K562 (cell line): ENCODE data around the gene OLFML2A. TPM values are rescaled to one million over a fixed set of nuclear protein-coding genes. Genes with fewer than 3 reads are reported as not detected.

Source experiments
- CBFA2T3 ChIP-seq: fragments of 450-650 bp; IDR thresholded peaks from 2 replicates; pipeline ENCODE4 v1.6.1; 2017
- CBX2 ChIP-seq: fragments of 200-600 bp; sonication (generic); IDR thresholded peaks from one replicate; pipeline ENCODE4 v1.6.1; 2012; ENCODE audit warnings: mild to moderate bottlenecking, low read length, inconsistent platforms; ENCODE audit not compliant: insufficient read depth, poor library complexity, severe bottlenecking
- DPF2 ChIP-seq: fragments of 450-650 bp; IDR thresholded peaks from 2 replicates; pipeline ENCODE4 v1.6.1; 2016
- HDAC1 ChIP-seq, 2 experiments: fragments of 450-650 bp; IDR thresholded peaks; 2 replicates each; pipeline ENCODE4 v1.6.1; 2016 to 2017; ENCODE audit warnings: inconsistent platforms in 1 of 2, mild to moderate bottlenecking in 1 of 2, moderate library complexity in 1 of 2
- MCM7 ChIP-seq, 2 experiments: fragments of 450-650 bp; IDR thresholded peaks; 2 replicates each; pipeline ENCODE4 v1.6.1; 2016 to 2018
- POLR2AphosphoS2 ChIP-seq: IDR thresholded peaks from 2 replicates; pipeline ENCODE4 v1.6.1; 2012; ENCODE audit warnings: low read length, improper control_type of control experiment
- RAD21 ChIP-seq, 2 experiments: fragments of 250-450 bp in 1 of 2; fragments of 450-650 bp in 1 of 2; sonication (Bioruptor Pico) in 1 of 2; formaldehyde crosslinking in 1 of 2; IDR thresholded peaks in 1 of 2; conservative IDR thresholded peaks in 1 of 2; 2 replicates each; pipeline versions ENCODE4 v1.4.0 to v1.8.0; 2020 to 2022; ENCODE audit warnings: mild to moderate bottlenecking in 2 of 2, moderate library complexity in 1 of 2
- TEAD4 ChIP-seq, 2 experiments: sonication (generic) in 1 of 2; formaldehyde crosslinking in 1 of 2; IDR thresholded peaks; 2 replicates each; pipeline versions ENCODE4 v1.6.1 to v1.8.0; 2012 to 2022; ENCODE audit warnings: borderline replicate concordance in 1 of 2, inconsistent platforms in 1 of 2, low read length in 1 of 2, mild to moderate bottlenecking in 1 of 2, missing genetic modification reagents in 1 of 2
- ZNF140 ChIP-seq: fragments of 250-450 bp; sonication (Bioruptor Pico); IDR thresholded peaks from 2 replicates; pipeline ENCODE4 v1.8.0; 2021; ENCODE audit warnings: moderate library complexity, mild to moderate bottlenecking, inconsistent platforms
- ZNF253 ChIP-seq: fragments of 250-450 bp; sonication (Bioruptor Pico); conservative IDR thresholded peaks from 2 replicates; pipeline ENCODE4 v1.6.1; 2021; ENCODE audit warnings: mild to moderate bottlenecking
- ZNF354B ChIP-seq: fragments of 250-450 bp; sonication (Bioruptor Pico); IDR thresholded peaks from 2 replicates; pipeline ENCODE4 v1.4.0; 2020
- polyA plus RNA-seq, 8 experiments: library from polyadenylated mRNA; depleted of rRNA in 4 of 8; stranded (reverse) in 5 of 8; unstranded in 3 of 8; fragments of >200 nt; fragmentation: Nextera tagmentation in 2 of 8; fragmentation: Illumina TruSeq in 1 of 8; extraction: Ambion mirVana in 2 of 8; extraction: Trizol in 1 of 8; gene quantifications; 2 replicates each; pipeline versions ENCODE4 v1.2.1 to v1.2.3, GENCODE V29; 2011 to 2014; ENCODE audit warnings: inconsistent platforms in 1 of 8, missing spikeins in 1 of 8
- total RNA-seq, 7 experiments: library from RNA; depleted of rRNA in 6 of 7; stranded (reverse); fragments of >200 nt in 6 of 7; fragmentation: Illumina TruSeq in 2 of 7; extraction: Trizol in 2 of 7; gene quantifications; 2 replicates each; pipeline versions ENCODE4 v1.2.1 to v1.2.3, GENCODE V29; 2011 to 2021; ENCODE audit warnings: low replicate concordance in 1 of 7
- TF ChIP-seq, protein P1 (sequence below): sonication (generic); formaldehyde crosslinking; IDR thresholded peaks from 2 replicates; pipeline ENCODE4 v1.9.0; 2022; ENCODE audit warnings: mild to moderate bottlenecking, missing genetic modification reagents
- TF ChIP-seq, protein P2 (sequence below): sonication (generic); formaldehyde crosslinking; IDR thresholded peaks from 2 replicates; pipeline ENCODE4 v1.8.0; 2023; ENCODE audit warnings: mild to moderate bottlenecking, missing genetic modification reagents

Gene OLFML2A
- total and polyA plus RNA-seq, 9 of the 15 experiments (the other 6 are each of a cell fraction or from before 2014, with no cell fraction given): 0.16 TPM; not detected in 8

GRCh38 chr9:124764774-124765438 lies 12.0 kb upstream of the OLFML2A start (continued):
- TF ChIP-seq ZNF253 (CRISPR knock-in tag) (no peak), RAD21 (CRISPR knock-in tag; conservative IDR thresholded peaks at IDR 0.05 in 1 of 2, IDR thresholded peaks at IDR 0.05 in 1 of 2) (peak; percentile 41 to 70), MCM7 (IDR thresholded peaks at IDR 0.05) (no peak), CBX2 (no peak), ZNF140 (CRISPR knock-in tag) (no peak), TEAD4 (IDR thresholded peaks at IDR 0.05; ENCODE audit: low read length) (peak; percentile 15; the same call in 1 of the 2 replicates), TEAD4 (CRISPR knock-in tag; IDR thresholded peaks at IDR 0.05; ENCODE audit: borderline replicate concordance) (no peak), HDAC1 (IDR thresholded peaks at IDR 0.05) (0 out of 4 replicates have a peak, but pooled peaks of 1 of the 2 experiments have one; percentile 15), ZNF354B (CRISPR knock-in tag) (no peak), POLR2AphosphoS2 (no peak), CBFA2T3 (peak; percentile 29; the same call in 1 of the 2 replicates), DPF2 (0 out of 2 replicates have a peak, but pooled peaks have one; percentile 16)
- TF ChIP-seq, protein P1, sequence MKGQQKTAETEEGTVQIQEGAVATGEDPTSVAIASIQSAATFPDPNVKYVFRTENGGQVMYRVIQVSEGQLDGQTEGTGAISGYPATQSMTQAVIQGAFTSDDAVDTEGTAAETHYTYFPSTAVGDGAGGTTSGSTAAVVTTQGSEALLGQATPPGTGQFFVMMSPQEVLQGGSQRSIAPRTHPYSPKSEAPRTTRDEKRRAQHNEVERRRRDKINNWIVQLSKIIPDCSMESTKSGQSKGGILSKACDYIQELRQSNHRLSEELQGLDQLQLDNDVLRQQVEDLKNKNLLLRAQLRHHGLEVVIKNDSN (CRISPR knock-in tag): no peak
- TF ChIP-seq, protein P2, sequence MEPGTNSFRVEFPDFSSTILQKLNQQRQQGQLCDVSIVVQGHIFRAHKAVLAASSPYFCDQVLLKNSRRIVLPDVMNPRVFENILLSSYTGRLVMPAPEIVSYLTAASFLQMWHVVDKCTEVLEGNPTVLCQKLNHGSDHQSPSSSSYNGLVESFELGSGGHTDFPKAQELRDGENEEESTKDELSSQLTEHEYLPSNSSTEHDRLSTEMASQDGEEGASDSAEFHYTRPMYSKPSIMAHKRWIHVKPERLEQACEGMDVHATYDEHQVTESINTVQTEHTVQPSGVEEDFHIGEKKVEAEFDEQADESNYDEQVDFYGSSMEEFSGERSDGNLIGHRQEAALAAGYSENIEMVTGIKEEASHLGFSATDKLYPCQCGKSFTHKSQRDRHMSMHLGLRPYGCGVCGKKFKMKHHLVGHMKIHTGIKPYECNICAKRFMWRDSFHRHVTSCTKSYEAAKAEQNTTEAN (CRISPR knock-in tag): no peak
